Panc1 (cell line): ENCODE measurements around the gene KIF21B. TPM values are rescaled to one million over a fixed set of nuclear protein-coding genes. Genes with fewer than 3 reads are reported as not detected.

Experiments
- ATAC-seq: fragments of 200-7000 bp; cut with Tn5 transposase; 2 replicates; pipeline ENCODE4 v1.9.1; 2020; ENCODE audit warnings: mild to moderate bottlenecking, moderate library complexity
- BruUV-seq: library from RNA; stranded (reverse); fragments of 400-500 nt; replicated peaks from 2 replicates; lab custom pipeline; 2021; lab: Mats Ljungman, UMichigan
- CTCF ChIA-PET: fragments of 300-600 bp; sonication (Branson Sonifier 250); formaldehyde crosslinking; loops from one replicate; lab custom pipeline; 2022; ENCODE audit warnings: antibody characterized with exemption; lab: Charles Lee
- POLR2A ChIA-PET: fragments of 300-600 bp; sonication (Branson Sonifier 250); formaldehyde crosslinking; loops from one replicate; lab custom pipeline; 2022; ENCODE audit warnings: antibody characterized with exemption; lab: Charles Lee
- DNase-seq: peaks from one replicate; pipeline ENCODE4 v3.0.0-alpha.2; 2010; ENCODE audit warnings: low read depth, low spot score
- H3K27ac ChIP-seq: 2 replicates; pipeline ENCODE4 v1.5.1; 2011; ENCODE audit warnings: mild to moderate bottlenecking, low read length, inconsistent platforms
- H3K27me3 ChIP-seq: fragments of 200-500 bp; sonication (Bioruptor generic); 2 replicates; pipeline ENCODE4 v1.6.0; 2014; ENCODE audit warnings: low read length, inconsistent platforms; ENCODE audit not compliant: control insufficient read depth, insufficient read depth
- H3K36me3 ChIP-seq: fragments of 200-500 bp; sonication (Bioruptor generic); 2 replicates; pipeline ENCODE4 v1.5.1; 2014; ENCODE audit warnings: inconsistent platforms, mild to moderate bottlenecking, low read length, moderate library complexity; ENCODE audit not compliant: control insufficient read depth, insufficient read depth
- H3K4me1 ChIP-seq: 2 replicates; pipeline ENCODE4 v1.5.1; 2011; ENCODE audit warnings: inconsistent platforms, mild to moderate bottlenecking, low read length, moderate library complexity; ENCODE audit not compliant: control insufficient read depth, insufficient read depth
- H3K4me3 ChIP-seq, 2 experiments: 2 replicates each; pipeline ENCODE4 v1.5.1; 2011 to 2012; ENCODE audit warnings: low read depth in 2 of 2, low read length in 2 of 2, mild to moderate bottlenecking in 2 of 2, inconsistent platforms in 1 of 2, moderate library complexity in 1 of 2
- H3K9me3 ChIP-seq: fragments of 200-500 bp; sonication (Bioruptor generic); 2 replicates; pipeline ENCODE4 v1.5.1; 2014; ENCODE audit warnings: low read depth, mild to moderate bottlenecking, inconsistent platforms, low read length, moderate library complexity; ENCODE audit not compliant: control insufficient read depth, insufficient read depth
- POLR2AphosphoS5 ChIP-seq: IDR thresholded peaks from 2 replicates; pipeline ENCODE4 v1.6.1; 2012; ENCODE audit warnings: mild to moderate bottlenecking, low read depth, low read length, moderate library complexity
- SIN3A ChIP-seq: IDR thresholded peaks from 2 replicates; pipeline ENCODE4 v1.6.1; 2012; ENCODE audit warnings: low read depth, mild to moderate bottlenecking, low read length, moderate library complexity, borderline replicate concordance; ENCODE audit not compliant: insufficient read depth
- TCF7L2 ChIP-seq: IDR thresholded peaks from 2 replicates; pipeline ENCODE4 v1.6.1; 2011; ENCODE audit warnings: mild to moderate bottlenecking, low read depth, low read length, inconsistent platforms
- in situ Hi-C: cut with HindIII; loops from 2 replicates; pipeline ENCODE4 v1.10.0; 2016; ENCODE audit warnings: low sequenced_read_pairs, low pct_unique_long_range_greater_than_20kb
- intact Hi-C: fragments of 100-400 bp; cut with micrococcal nuclease; formaldehyde crosslinking; loops from one replicate; pipeline ENCODE4 v1.10.0; 2022; ENCODE audit not compliant: unreplicated experiment
- total RNA-seq: library from RNA; stranded (reverse); gene quantifications from one replicate; pipeline ENCODE4 v1.2.1, GENCODE V29; 2021; ENCODE audit not compliant: unreplicated experiment
- TF ChIP-seq, protein P1 (sequence below), 2 experiments: IDR thresholded peaks; 2 replicates each; pipeline ENCODE4 v1.6.1; 2011 to 2012; ENCODE audit warnings: low read depth in 2 of 2, control low read depth in 1 of 2, low read length in 1 of 2, mild to moderate bottlenecking in 1 of 2, moderate library complexity in 1 of 2; ENCODE audit not compliant: insufficient read depth in 1 of 2
- TF ChIP-seq, protein P2 (sequence below): fragments of 450-650 bp; IDR thresholded peaks from 2 replicates; pipeline ENCODE4 v1.5.1; 2017; ENCODE audit warnings: mild to moderate bottlenecking

Gene KIF21B
- total RNA-seq, 1 experiment from 2014 or later = 0.46 TPM

DNA sequence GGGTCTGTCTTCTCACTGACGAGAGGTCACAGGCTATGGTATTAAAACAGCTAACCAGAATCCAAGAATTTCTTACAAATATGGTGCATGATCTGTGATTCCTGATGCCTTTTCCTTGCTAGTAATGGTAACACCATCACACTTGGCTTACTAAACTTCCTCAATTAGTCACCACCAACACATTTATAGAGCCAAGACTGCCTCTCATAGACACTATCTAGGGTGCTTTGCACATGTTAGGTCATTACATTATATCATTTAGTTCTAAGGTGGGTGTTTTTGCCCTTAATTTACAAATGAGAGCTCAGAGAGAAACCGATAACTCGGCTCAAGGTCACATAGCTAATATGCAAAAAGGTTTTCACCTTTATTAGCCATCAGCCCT, 8.7 kb downstream of the KIF21B start:
- Histone ChIP-seq H3K9me3 (no peaks in the 10 kb centered on the region), H3K4me1 (no peaks in the 10 kb centered on the region), H3K36me3 (no peaks in the 10 kb centered on the region), H3K27me3 (peaks cover 3% of the 10 kb centered on the region; the same call in 1 of the 2 replicates), H3K27ac (no peak overlapping the region), H3K4me3 (no peak overlapping the region)
- in situ Hi-C loops = no loop called here
- ChIA-PET POLR2A (no interaction called here), CTCF (no interaction called here)
- DNase-seq = no peak
- no TSS peak for BruUV-seq
- TF ChIP-seq SIN3A (no peak), TCF7L2 (no peak), POLR2AphosphoS5 (no peak)
- TF ChIP-seq, protein P1, sequence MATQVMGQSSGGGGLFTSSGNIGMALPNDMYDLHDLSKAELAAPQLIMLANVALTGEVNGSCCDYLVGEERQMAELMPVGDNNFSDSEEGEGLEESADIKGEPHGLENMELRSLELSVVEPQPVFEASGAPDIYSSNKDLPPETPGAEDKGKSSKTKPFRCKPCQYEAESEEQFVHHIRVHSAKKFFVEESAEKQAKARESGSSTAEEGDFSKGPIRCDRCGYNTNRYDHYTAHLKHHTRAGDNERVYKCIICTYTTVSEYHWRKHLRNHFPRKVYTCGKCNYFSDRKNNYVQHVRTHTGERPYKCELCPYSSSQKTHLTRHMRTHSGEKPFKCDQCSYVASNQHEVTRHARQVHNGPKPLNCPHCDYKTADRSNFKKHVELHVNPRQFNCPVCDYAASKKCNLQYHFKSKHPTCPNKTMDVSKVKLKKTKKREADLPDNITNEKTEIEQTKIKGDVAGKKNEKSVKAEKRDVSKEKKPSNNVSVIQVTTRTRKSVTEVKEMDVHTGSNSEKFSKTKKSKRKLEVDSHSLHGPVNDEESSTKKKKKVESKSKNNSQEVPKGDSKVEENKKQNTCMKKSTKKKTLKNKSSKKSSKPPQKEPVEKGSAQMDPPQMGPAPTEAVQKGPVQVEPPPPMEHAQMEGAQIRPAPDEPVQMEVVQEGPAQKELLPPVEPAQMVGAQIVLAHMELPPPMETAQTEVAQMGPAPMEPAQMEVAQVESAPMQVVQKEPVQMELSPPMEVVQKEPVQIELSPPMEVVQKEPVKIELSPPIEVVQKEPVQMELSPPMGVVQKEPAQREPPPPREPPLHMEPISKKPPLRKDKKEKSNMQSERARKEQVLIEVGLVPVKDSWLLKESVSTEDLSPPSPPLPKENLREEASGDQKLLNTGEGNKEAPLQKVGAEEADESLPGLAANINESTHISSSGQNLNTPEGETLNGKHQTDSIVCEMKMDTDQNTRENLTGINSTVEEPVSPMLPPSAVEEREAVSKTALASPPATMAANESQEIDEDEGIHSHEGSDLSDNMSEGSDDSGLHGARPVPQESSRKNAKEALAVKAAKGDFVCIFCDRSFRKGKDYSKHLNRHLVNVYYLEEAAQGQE (IDR thresholded peaks at IDR 0.05; ENCODE audit: insufficient read depth in 1 of 2, low read depth in 2 of 2, low read length in 1 of 2) = no peak
- TF ChIP-seq, protein P2, sequence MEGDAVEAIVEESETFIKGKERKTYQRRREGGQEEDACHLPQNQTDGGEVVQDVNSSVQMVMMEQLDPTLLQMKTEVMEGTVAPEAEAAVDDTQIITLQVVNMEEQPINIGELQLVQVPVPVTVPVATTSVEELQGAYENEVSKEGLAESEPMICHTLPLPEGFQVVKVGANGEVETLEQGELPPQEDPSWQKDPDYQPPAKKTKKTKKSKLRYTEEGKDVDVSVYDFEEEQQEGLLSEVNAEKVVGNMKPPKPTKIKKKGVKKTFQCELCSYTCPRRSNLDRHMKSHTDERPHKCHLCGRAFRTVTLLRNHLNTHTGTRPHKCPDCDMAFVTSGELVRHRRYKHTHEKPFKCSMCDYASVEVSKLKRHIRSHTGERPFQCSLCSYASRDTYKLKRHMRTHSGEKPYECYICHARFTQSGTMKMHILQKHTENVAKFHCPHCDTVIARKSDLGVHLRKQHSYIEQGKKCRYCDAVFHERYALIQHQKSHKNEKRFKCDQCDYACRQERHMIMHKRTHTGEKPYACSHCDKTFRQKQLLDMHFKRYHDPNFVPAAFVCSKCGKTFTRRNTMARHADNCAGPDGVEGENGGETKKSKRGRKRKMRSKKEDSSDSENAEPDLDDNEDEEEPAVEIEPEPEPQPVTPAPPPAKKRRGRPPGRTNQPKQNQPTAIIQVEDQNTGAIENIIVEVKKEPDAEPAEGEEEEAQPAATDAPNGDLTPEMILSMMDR = no peak
- ATAC-seq = no peak
- intact Hi-C loops = no loop called here

DNA sequence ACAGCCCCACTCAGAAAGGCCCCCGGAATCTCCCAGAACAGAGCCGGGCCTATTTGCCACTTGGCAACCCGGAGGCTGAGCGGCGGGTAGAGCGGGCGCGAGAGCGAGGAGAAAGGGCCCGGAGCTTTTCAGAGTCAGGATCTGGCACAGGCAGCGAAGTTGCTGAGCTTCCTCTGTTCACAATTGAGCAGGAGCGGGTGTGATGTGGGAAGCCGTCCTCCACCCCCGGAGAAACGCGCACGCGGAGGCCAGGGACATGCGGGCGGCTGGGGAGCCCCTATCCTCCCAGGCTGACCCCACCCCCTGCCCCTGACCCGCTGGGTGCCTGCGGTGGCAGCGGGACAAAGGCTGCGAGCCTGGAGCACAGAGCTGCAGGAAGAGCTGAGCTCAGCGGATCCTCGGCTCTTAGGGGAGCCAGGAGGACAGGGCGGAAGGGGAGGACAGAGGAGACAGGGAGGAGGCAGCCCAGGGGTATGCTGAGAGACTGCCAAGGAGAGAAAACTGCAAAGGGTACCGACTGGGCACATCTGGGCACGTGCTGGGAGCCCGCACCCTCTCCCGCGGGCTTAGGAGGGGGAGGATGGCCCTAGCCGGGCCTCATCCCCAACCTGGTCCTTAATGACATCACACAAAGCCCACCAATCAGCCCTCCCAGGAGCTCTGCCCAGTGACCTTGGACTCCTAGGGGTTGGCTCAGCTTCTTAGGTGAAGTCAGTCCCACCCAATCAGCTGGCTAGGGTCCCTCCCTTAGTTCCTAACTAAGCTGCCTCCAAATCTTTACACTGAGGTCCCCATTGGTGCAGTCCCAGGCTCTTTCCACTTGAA, 9.3 kb downstream of the KIF21B start:
- H3K27me3 ChIP-seq = peaks cover 3% of the 10 kb centered on the region; the same call in 1 of the 2 replicates
- H3K4me3 ChIP-seq = no peak overlapping the region
- ATAC-seq (no peak), DNase-seq (no peak)
- in situ Hi-C loops = no loop called here
- intact Hi-C loops = no loop called here
- no peak for TF ChIP-seq SIN3A
- TF ChIP-seq TCF7L2 = no peak
- no peak overlapping the region for H3K27ac ChIP-seq
- POLR2A ChIA-PET = no interaction called here
- H3K36me3 ChIP-seq = no peaks in the 10 kb centered on the region
- no peaks in the 10 kb centered on the region for H3K9me3 ChIP-seq
- H3K4me1 ChIP-seq = no peaks in the 10 kb centered on the region
- no TSS peak for BruUV-seq
- CTCF ChIA-PET = no interaction called here

DNA sequence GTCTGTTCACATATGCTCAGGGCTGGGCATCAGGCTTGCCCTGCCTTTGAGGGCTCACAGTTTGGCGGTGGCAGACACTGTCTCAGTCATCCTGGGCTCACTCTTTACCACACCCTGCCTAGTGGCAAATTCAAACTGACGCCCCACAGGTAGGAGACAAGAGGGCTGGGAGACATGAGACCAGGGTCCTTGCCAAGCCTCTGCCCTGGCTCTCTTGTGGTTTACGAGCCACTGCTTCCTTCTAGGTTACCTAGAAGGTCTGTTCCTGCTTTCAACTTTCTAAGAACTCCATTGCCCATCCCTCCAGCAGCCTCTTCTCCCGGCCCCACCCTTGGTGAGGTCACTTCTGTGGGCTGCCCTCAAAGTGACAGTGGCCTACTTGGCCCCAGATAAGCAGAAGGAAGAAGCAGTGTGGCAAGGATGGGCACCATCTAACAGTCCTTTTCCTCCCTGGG, 10.5 kb downstream of the KIF21B start:
- POLR2A ChIA-PET = no interaction called here
- intact Hi-C loops = no loop called here
- no peaks in the 10 kb centered on the region for H3K4me1 ChIP-seq
- no peak for DNase-seq
- TF ChIP-seq, protein P2 = no peak
- TF ChIP-seq SIN3A = no peak
- no peak for TF ChIP-seq TCF7L2
- TF ChIP-seq, protein P1 (IDR thresholded peaks at IDR 0.05; ENCODE audit: insufficient read depth in 1 of 2, low read depth in 2 of 2, low read length in 1 of 2) = no peak
- TF ChIP-seq POLR2AphosphoS5 = no peak
- in situ Hi-C loops = no loop called here
- ATAC-seq = no peak
- BruUV-seq = no TSS peak
- H3K27ac ChIP-seq = no peak overlapping the region
- peaks cover 3% of the 10 kb centered on the region; the same call in 1 of the 2 replicates for H3K27me3 ChIP-seq
- no peak overlapping the region for H3K4me3 ChIP-seq
- CTCF ChIA-PET = no interaction called here
- H3K36me3 ChIP-seq = no peaks in the 10 kb centered on the region
- H3K9me3 ChIP-seq = no peaks in the 10 kb centered on the region
